Stomach smooth muscle (tissue), 2 donors: ENCODE data around the gene MRGPRD.

Experiments
- H3K27ac ChIP-seq: one replicate; pipeline ENCODE4 v1.7.0; 2013; ENCODE audit warnings: mild to moderate bottlenecking, low read length, inconsistent platforms
- H3K27me3 ChIP-seq, 2 donors: one replicate each; pipeline ENCODE4 v1.7.0; 2013; ENCODE audit warnings: low read length in 2 of 2; ENCODE audit not compliant: insufficient read depth in 2 of 2, control insufficient read depth in 1 of 2
- H3K36me3 ChIP-seq, 2 donors: one replicate each; pipeline ENCODE4 v1.7.0; 2013; ENCODE audit warnings: low read length in 2 of 2; ENCODE audit not compliant: control insufficient read depth in 2 of 2, insufficient read depth in 2 of 2
- H3K4me1 ChIP-seq: one replicate; pipeline ENCODE4 v1.7.0; 2013; ENCODE audit warnings: low read length; ENCODE audit not compliant: control insufficient read depth, insufficient read depth
- H3K4me3 ChIP-seq, 2 donors: one replicate each; pipeline ENCODE4 v1.7.0; 2013; ENCODE audit warnings: low read length in 2 of 2
- H3K9ac ChIP-seq, 2 donors: one replicate each; pipeline ENCODE4 v1.7.0; 2013; ENCODE audit warnings: low read length in 2 of 2, mild to moderate bottlenecking in 1 of 2
- H3K9me3 ChIP-seq, 2 donors: one replicate each; pipeline ENCODE4 v1.7.0; 2013; ENCODE audit warnings: low read length in 2 of 2; ENCODE audit not compliant: control insufficient read depth in 2 of 2
- donor health status: healthy.
- donor health status: Pancreatic carcinoma.

Gene MRGPRD

GRCh38 chr11:68935516-68936357, 45.0 kb downstream of the MRGPRD start:
- Histone ChIP-seq H3K9me3 (no peaks in the 10 kb centered on the region), H3K36me3 (peaks cover 48 to 61% of the 10 kb centered on the region in 2 donors), H3K9ac (no peak overlapping the region), H3K27me3 (no peaks in the 10 kb centered on the region), H3K27ac (peak overlapping the region; percentile 75), H3K4me1 (peaks cover 71% of the 10 kb centered on the region), H3K4me3 (no peak overlapping the region)

- Histone ChIP-seq H3K36me3 (peaks cover 53 to 67% of the 10 kb centered on the region in 2 donors), H3K4me3 (no peak overlapping the region), H3K9me3 (no peaks in the 10 kb centered on the region), H3K4me1 (peaks cover 66% of the 10 kb centered on the region), H3K27me3 (no peaks in the 10 kb centered on the region), H3K9ac (peak overlapping the region in 1 of 2 donors; percentile 29), H3K27ac (peak overlapping the region; percentile 75)
Observed at GRCh38 chr11:68935066-68935465, 45.7 kb downstream of the MRGPRD start.

- H3K27ac ChIP-seq, result peak overlapping the region; percentile 75
- no peak overlapping the region for H3K9ac ChIP-seq
- no peaks in the 10 kb centered on the region for H3K9me3 ChIP-seq
- no peaks in the 10 kb centered on the region for H3K27me3 ChIP-seq
- H3K4me3 ChIP-seq, result no peak overlapping the region
- peaks cover 64% of the 10 kb centered on the region for H3K4me1 ChIP-seq
- H3K36me3 ChIP-seq, result peaks cover 54 to 69% of the 10 kb centered on the region in 2 donors
Observed at GRCh38 chr11:68934666-68935065, 46.1 kb downstream of the MRGPRD start.

GRCh38 chr11:68934321-68934645, 46.5 kb downstream of the MRGPRD start:
- H3K9me3 ChIP-seq, result no peaks in the 10 kb centered on the region
- H3K36me3 ChIP-seq, result peaks cover 54 to 72% of the 10 kb centered on the region in 2 donors

GRCh38 chr11:68933605-68934320, 47.0 kb downstream of the MRGPRD start:
- no peaks in the 10 kb centered on the region for H3K9me3 ChIP-seq
- peaks cover 64% of the 10 kb centered on the region for H3K4me1 ChIP-seq
- H3K4me3 ChIP-seq, result no peak overlapping the region
- H3K27me3 ChIP-seq, result no peaks in the 10 kb centered on the region
- peaks cover 52 to 70% of the 10 kb centered on the region in 2 donors for H3K36me3 ChIP-seq
- H3K9ac ChIP-seq, result no peak overlapping the region
- peak overlapping the region; percentile 75 for H3K27ac ChIP-seq

More at GRCh38 chr11:68934321-68934645, 46.5 kb downstream of the MRGPRD start:
- Histone ChIP-seq H3K9ac (no peak overlapping the region), H3K4me3 (no peak overlapping the region), H3K4me1 (peaks cover 64% of the 10 kb centered on the region), H3K27me3 (no peaks in the 10 kb centered on the region), H3K27ac (peak overlapping the region; percentile 75)

GRCh38 chr11:68932933-68933577, 47.7 kb downstream of the MRGPRD start:
- H3K27me3 ChIP-seq, result no peaks in the 10 kb centered on the region
- peaks cover 45 to 66% of the 10 kb centered on the region in 2 donors for H3K36me3 ChIP-seq
- no peaks in the 10 kb centered on the region for H3K9me3 ChIP-seq
- peaks cover 64% of the 10 kb centered on the region for H3K4me1 ChIP-seq
- H3K9ac ChIP-seq, result no peak overlapping the region
- H3K27ac ChIP-seq, result peak overlapping the region; percentile 75
- no peak overlapping the region for H3K4me3 ChIP-seq

- H3K4me1 ChIP-seq, result peaks cover 67% of the 10 kb centered on the region
- peaks cover 42 to 59% of the 10 kb centered on the region in 2 donors for H3K36me3 ChIP-seq
Observed at GRCh38 chr11:68932358-68932757, 48.4 kb downstream of the MRGPRD start.

GRCh38 chr11:68931911-68932310, 48.9 kb downstream of the MRGPRD start:
- no peak overlapping the region for H3K9ac ChIP-seq
- H3K27ac ChIP-seq, result peak overlapping the region; percentile 31
- no peaks in the 10 kb centered on the region for H3K9me3 ChIP-seq
- H3K27me3 ChIP-seq, result no peaks in the 10 kb centered on the region
- H3K4me1 ChIP-seq, result peaks cover 67% of the 10 kb centered on the region
- peaks cover 37 to 55% of the 10 kb centered on the region in 2 donors for H3K36me3 ChIP-seq
- no peak overlapping the region for H3K4me3 ChIP-seq

More at GRCh38 chr11:68932358-68932757, 48.4 kb downstream of the MRGPRD start:
- Histone ChIP-seq H3K4me3 (no peak overlapping the region), H3K27me3 (no peaks in the 10 kb centered on the region), H3K9ac (no peak overlapping the region), H3K27ac (peak overlapping the region; percentile 75), H3K9me3 (no peaks in the 10 kb centered on the region)

GRCh38 chr11:68930991-68931855, 49.6 kb downstream of the MRGPRD start:
- peaks cover 31 to 51% of the 10 kb centered on the region in 2 donors for H3K36me3 ChIP-seq

More at GRCh38 chr11:68930991-68931855, 49.6 kb downstream of the MRGPRD start:
- Histone ChIP-seq H3K4me1 (peaks cover 67% of the 10 kb centered on the region), H3K27me3 (no peaks in the 10 kb centered on the region), H3K27ac (peak overlapping the region; percentile 6), H3K4me3 (no peak overlapping the region), H3K9me3 (no peaks in the 10 kb centered on the region), H3K9ac (no peak overlapping the region)
